ENCODE data around the gene ARMC5. TPM values are rescaled to one million over a fixed set of nuclear protein-coding genes. Genes with fewer than 3 reads are reported as not detected.

Gene ARMC5
- polyA plus RNA-seq, 1 experiment: 6.4 TPM

DNA sequence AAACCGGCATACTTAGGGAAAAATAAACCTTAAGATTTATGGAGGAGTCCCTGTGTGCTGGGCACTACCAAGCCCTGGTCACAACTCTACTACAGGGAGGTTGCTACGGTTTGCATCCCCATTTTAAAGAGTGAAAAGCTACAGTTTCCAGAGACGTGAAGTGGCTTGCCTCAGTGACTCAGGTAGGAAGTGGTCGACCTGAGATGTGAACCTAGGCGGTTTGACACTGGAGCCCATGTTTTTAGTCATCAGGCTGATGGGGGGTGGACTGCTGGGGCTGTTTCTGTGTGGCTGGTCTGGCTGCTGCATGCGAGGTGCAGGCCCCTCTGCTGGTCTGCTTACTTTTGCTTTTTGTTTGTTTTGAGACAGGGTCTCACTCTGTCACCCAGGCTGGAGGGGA, 37.7 kb upstream of the ARMC5 start:
- ChIA-PET POLR2A (no interaction called here), CTCF (interaction anchor here (0.7 kb wide), 1 partner anchor 437 kb away, joined by 3 read pairs; the partner anchor contains the start of gene HSD3B7)
- TF ChIP-seq, protein P1, sequence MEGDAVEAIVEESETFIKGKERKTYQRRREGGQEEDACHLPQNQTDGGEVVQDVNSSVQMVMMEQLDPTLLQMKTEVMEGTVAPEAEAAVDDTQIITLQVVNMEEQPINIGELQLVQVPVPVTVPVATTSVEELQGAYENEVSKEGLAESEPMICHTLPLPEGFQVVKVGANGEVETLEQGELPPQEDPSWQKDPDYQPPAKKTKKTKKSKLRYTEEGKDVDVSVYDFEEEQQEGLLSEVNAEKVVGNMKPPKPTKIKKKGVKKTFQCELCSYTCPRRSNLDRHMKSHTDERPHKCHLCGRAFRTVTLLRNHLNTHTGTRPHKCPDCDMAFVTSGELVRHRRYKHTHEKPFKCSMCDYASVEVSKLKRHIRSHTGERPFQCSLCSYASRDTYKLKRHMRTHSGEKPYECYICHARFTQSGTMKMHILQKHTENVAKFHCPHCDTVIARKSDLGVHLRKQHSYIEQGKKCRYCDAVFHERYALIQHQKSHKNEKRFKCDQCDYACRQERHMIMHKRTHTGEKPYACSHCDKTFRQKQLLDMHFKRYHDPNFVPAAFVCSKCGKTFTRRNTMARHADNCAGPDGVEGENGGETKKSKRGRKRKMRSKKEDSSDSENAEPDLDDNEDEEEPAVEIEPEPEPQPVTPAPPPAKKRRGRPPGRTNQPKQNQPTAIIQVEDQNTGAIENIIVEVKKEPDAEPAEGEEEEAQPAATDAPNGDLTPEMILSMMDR (IDR thresholded peaks at IDR 0.05; ENCODE audit: insufficient read depth, low read depth, low read length): no peak
- Histone ChIP-seq H3K27me3 (ENCODE audit: control insufficient read depth, insufficient read depth, low read length) (peaks cover 2% of the 10 kb centered on the region; the same call in 1 of the 2 replicates), H3K36me3 (ENCODE audit: control insufficient read depth, insufficient read depth, low read length) (no peaks in the 10 kb centered on the region), H3K4me3 (ENCODE audit: low read depth, low read length) (no peak overlapping the region)
- DNase-seq (ENCODE audit: low read depth): no peak

DNA sequence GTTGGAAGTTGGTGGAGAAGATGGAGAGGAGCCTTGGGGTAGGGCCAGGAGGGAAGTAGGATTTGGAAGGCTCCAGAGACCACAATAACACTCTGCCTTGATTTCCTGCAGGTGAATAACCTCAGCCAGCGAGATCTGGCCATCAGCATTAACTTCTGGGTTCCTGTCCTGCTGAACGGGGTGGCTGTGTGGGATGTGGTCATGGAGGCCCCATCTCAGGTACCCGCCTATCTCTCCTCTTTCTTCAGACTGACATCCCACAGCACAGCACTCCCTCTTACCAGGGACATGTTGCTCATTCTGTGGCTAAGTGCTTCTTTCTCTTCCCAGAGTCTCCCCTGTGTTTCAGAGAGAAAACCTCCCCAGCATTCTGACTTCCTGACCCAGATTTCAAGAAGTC, 36.1 kb upstream of the ARMC5 start:
- DNase-seq (ENCODE audit: low read depth): no peak
- TF ChIP-seq, protein P1 (IDR thresholded peaks at IDR 0.05; ENCODE audit: insufficient read depth, low read depth, low read length): no peak
- H3K36me3 ChIP-seq (ENCODE audit: control insufficient read depth, insufficient read depth, low read length): no peaks in the 10 kb centered on the region
- H3K27me3 ChIP-seq (ENCODE audit: control insufficient read depth, insufficient read depth, low read length): peaks cover 2% of the 10 kb centered on the region; the same call in 1 of the 2 replicates
- ChIA-PET POLR2A (no interaction called here), CTCF (no interaction called here)
- no peak overlapping the region for H3K4me3 ChIP-seq (ENCODE audit: low read depth, low read length)

DNA sequence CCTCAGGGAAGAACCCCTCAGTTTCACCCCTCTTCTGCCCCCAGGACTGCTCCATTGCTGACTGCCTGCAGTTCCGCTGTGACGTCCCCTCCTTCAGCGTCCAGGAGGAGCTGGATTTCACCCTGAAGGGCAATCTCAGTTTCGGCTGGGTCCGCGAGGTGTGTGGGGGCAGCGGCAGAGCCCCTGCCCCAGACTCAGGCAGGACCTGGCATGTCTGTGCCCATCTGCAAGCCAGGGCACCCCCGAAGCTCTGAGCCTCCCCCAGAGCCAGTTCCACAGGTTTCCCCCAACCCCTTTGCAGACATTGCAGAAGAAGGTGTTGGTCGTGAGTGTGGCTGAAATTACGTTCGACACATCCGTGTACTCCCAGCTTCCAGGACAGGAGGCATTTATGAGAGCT, 35.5 kb upstream of the ARMC5 start:
- peaks cover 2% of the 10 kb centered on the region; the same call in 1 of the 2 replicates for H3K27me3 ChIP-seq (ENCODE audit: control insufficient read depth, insufficient read depth, low read length)
- CTCF ChIA-PET: no interaction called here
- no peak for DNase-seq (ENCODE audit: low read depth)
- H3K4me3 ChIP-seq (ENCODE audit: low read depth, low read length): no peak overlapping the region
- POLR2A ChIA-PET: no interaction called here
- no peaks in the 10 kb centered on the region for H3K36me3 ChIP-seq (ENCODE audit: control insufficient read depth, insufficient read depth, low read length)
- TF ChIP-seq, protein P1 (IDR thresholded peaks at IDR 0.05; ENCODE audit: insufficient read depth, low read depth, low read length): no peak

DNA sequence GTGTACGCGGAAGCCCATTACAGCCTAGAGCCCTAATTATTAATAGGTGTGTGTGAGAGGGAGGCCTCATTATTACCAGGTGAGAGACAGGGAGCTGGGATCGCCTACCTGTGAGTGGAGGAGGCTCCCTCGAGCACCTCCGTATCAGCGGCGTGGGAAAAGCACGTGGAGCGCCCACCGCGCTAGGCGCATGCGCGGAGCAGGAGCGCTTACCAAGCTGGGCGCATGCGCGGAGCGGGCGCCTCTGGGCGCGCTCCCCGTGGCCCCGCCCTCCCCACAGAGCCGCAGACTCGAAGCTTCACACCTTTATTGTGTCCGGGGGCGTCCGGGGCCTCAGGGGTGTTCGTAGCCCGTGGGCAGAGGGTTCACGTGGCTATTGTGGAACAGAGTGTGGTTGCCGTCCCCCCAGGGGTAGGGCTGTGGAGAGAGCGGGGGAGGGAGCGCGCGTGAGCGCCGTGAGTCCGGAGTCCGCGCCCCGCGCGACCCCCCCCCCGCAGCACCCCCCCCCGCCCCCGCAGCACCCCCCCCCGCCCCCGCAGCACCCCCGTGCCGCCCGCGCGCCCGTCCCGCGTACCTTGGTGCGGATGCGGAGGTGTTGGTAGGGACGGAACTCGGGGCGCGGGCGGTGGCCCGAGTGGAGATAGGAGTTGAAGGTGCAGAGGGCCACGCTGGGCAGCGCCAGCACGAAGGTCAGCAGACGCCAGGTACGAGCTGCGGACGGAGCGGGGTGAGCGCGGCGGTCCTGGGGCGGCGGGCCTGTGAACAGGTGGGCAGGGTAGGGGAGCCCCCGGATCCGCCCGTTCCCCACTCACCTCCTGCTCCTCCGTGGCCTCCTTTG, 31.6 kb upstream of the ARMC5 start:
- peaks cover 6% of the 10 kb centered on the region for H3K27me3 ChIP-seq (ENCODE audit: control insufficient read depth, insufficient read depth, low read length)
- no peaks in the 10 kb centered on the region for H3K36me3 ChIP-seq (ENCODE audit: control insufficient read depth, insufficient read depth, low read length)
- no peak for DNase-seq (ENCODE audit: low read depth)
- POLR2A ChIA-PET: no interaction called here
- TF ChIP-seq, protein P1 (IDR thresholded peaks at IDR 0.05; ENCODE audit: insufficient read depth, low read depth, low read length): no peak
- CTCF ChIA-PET: interaction anchor here (1.2 to 2.0 kb wide), 3 partner anchors 11 to 286 kb away, joined by 3 to 9 read pairs (median 6); partner anchors contain the start of gene ZNF843
- H3K4me3 ChIP-seq (ENCODE audit: low read depth, low read length): peak overlapping the region; percentile 25

DNA sequence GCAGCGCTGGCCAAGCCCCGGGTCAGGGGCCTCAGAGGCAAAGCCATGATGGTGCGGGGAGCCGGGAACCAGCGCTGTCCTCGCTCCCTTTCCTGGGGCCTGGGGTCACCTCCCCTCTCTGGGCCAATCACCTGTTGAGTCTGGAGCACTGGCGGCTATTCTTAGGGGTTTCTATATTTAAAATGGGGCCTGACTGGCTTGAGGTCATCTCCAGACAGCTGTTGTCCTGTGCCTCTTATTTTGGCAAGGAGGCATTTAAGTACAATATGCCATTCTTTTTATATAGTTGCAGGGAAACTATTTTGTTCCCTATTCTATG, 31.1 kb upstream of the ARMC5 start, which contains the start of gene COX6A2:
COX6A2 (minus strand) TSS at position 82 of the 319 bp plus-strand sequence; CDS start at position 47, 35 bp downstream.
- CTCF ChIA-PET: interaction anchor here (1.2 to 1.8 kb wide), 2 partner anchors 14 to 286 kb away, joined by 3 to 9 read pairs; partner anchors contain the start of gene ZNF843
- H3K27me3 ChIP-seq (ENCODE audit: control insufficient read depth, insufficient read depth, low read length): peaks cover 4% of the 10 kb centered on the region
- TF ChIP-seq, protein P1 (IDR thresholded peaks at IDR 0.05; ENCODE audit: insufficient read depth, low read depth, low read length): no peak
- H3K36me3 ChIP-seq (ENCODE audit: control insufficient read depth, insufficient read depth, low read length): no peaks in the 10 kb centered on the region
- peak within 1 kb of the TSS; percentile 25 for H3K4me3 ChIP-seq (ENCODE audit: low read depth, low read length)
- DNase-seq (ENCODE audit: low read depth): no peak
- POLR2A ChIA-PET: no interaction called here

Measured in BJ (cell line).